B cell (primary cell): ENCODE measurements around the gene TIGD7.

ENCODE experiments used
- CTCF ChIP-seq: fragments of 200-600 bp; IDR thresholded peaks from one replicate; pipeline ENCODE4 v1.8.0; 2022; ENCODE audit warnings: antibody characterized with exemption, mild to moderate bottlenecking
- EZH2 ChIP-seq: IDR thresholded peaks from 2 replicates; pipeline ENCODE4 v1.6.1; 2012; ENCODE audit warnings: borderline replicate concordance, low read depth, mild to moderate bottlenecking, moderate library complexity, low read length; ENCODE audit not compliant: insufficient read depth, poor library complexity, severe bottlenecking

- no peak for TF ChIP-seq EZH2
- no peak for TF ChIP-seq CTCF
Measured at GRCh38 chr16:3292604-3293003, 12.6 kb downstream of the TIGD7 start.
